SK-N-SH (cell line): ENCODE measurements around the gene FAM219A.

ENCODE experiments used
- ELF1 ChIP-seq: IDR thresholded peaks from 2 replicates; pipeline ENCODE4 v1.4.0; 2012
- EP300 ChIP-seq, 2 experiments: IDR thresholded peaks; 2 replicates each; pipeline versions ENCODE4 v1.4.0 to v1.6.1; 2012; ENCODE audit warnings: borderline replicate concordance in 1 of 2, low read depth in 1 of 2, low read length in 1 of 2
- EZH2phosphoT487 ChIP-seq: fragments of 200-600 bp; sonication (generic); IDR thresholded peaks from 2 replicates; pipeline ENCODE4 v1.6.1; 2017; ENCODE audit warnings: low read depth, mixed run types, mild to moderate bottlenecking, antibody characterized with exemption, moderate library complexity, borderline replicate concordance
- GABPA ChIP-seq: IDR thresholded peaks from 2 replicates; pipeline ENCODE4 v1.4.0; 2012; ENCODE audit warnings: low read depth, mild to moderate bottlenecking
- POLR2AphosphoS5 ChIP-seq: IDR thresholded peaks from 2 replicates; pipeline ENCODE4 v1.6.1; 2012; ENCODE audit warnings: low read depth, low read length
- RAD21 ChIP-seq: IDR thresholded peaks from 2 replicates; pipeline ENCODE4 v1.6.1; 2012; ENCODE audit warnings: mild to moderate bottlenecking, low read length
- RXRA ChIP-seq: IDR thresholded peaks from 2 replicates; pipeline ENCODE4 v1.4.0; 2012; ENCODE audit warnings: low read depth, mild to moderate bottlenecking, borderline replicate concordance
- TF ChIP-seq, protein P1 (sequence below): fragments of 150-350 bp; IDR thresholded peaks from 2 replicates; pipeline ENCODE4 v1.6.1; 2017; ENCODE audit warnings: antibody characterized with exemption, low read length, low read depth, borderline replicate concordance
- TF ChIP-seq, protein P2 (sequence below): IDR thresholded peaks from 2 replicates; pipeline ENCODE4 v1.6.1; 2012; ENCODE audit warnings: mild to moderate bottlenecking, low read depth, low read length, moderate library complexity
- TF ChIP-seq, protein P3 (sequence below): fragments of 200-600 bp; sonication (generic); IDR thresholded peaks from 2 replicates; pipeline ENCODE4 v1.6.1; 2017; ENCODE audit warnings: antibody characterized with exemption, mild to moderate bottlenecking, moderate library complexity
- TF ChIP-seq, protein P4 (sequence below): IDR thresholded peaks from 2 replicates; pipeline ENCODE4 v1.4.0; 2012; ENCODE audit warnings: low read depth, borderline replicate concordance

DNA sequence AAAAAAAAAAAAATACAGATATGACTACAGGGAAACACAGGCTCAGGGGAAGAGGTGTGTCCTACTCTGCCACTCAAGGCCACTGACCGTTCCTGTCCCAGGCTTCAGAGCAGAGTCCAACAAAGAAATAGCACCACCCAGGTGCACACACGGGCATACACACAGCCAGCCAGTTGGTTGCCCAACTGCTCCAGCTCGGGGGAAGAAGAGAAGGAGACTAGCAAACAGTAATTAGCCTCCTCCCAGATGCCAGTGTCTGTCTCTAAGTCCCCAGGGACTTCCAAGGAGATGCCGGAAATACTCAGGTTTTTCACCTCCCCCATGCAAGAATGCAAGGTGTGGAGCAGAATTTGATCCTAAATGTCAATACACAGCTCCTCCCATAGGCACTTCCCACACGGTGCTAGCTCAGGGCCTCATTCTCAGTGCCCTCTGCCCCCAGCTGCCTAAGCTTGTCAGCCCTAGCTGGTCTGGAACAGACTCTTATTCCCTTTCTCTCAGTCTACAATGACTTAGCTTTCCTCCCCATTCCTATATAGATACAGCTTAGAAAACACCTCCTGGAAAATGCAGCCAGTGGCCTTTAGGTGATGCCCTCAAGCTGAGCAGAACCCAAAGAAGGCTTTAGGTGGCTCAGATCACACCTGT lies 83.3 kb downstream of the FAM219A start:
- TF ChIP-seq, protein P1, sequence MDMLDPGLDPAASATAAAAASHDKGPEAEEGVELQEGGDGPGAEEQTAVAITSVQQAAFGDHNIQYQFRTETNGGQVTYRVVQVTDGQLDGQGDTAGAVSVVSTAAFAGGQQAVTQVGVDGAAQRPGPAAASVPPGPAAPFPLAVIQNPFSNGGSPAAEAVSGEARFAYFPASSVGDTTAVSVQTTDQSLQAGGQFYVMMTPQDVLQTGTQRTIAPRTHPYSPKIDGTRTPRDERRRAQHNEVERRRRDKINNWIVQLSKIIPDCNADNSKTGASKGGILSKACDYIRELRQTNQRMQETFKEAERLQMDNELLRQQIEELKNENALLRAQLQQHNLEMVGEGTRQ, result no peak
- TF ChIP-seq, protein P2, sequence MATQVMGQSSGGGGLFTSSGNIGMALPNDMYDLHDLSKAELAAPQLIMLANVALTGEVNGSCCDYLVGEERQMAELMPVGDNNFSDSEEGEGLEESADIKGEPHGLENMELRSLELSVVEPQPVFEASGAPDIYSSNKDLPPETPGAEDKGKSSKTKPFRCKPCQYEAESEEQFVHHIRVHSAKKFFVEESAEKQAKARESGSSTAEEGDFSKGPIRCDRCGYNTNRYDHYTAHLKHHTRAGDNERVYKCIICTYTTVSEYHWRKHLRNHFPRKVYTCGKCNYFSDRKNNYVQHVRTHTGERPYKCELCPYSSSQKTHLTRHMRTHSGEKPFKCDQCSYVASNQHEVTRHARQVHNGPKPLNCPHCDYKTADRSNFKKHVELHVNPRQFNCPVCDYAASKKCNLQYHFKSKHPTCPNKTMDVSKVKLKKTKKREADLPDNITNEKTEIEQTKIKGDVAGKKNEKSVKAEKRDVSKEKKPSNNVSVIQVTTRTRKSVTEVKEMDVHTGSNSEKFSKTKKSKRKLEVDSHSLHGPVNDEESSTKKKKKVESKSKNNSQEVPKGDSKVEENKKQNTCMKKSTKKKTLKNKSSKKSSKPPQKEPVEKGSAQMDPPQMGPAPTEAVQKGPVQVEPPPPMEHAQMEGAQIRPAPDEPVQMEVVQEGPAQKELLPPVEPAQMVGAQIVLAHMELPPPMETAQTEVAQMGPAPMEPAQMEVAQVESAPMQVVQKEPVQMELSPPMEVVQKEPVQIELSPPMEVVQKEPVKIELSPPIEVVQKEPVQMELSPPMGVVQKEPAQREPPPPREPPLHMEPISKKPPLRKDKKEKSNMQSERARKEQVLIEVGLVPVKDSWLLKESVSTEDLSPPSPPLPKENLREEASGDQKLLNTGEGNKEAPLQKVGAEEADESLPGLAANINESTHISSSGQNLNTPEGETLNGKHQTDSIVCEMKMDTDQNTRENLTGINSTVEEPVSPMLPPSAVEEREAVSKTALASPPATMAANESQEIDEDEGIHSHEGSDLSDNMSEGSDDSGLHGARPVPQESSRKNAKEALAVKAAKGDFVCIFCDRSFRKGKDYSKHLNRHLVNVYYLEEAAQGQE, result no peak
- TF ChIP-seq, protein P3, sequence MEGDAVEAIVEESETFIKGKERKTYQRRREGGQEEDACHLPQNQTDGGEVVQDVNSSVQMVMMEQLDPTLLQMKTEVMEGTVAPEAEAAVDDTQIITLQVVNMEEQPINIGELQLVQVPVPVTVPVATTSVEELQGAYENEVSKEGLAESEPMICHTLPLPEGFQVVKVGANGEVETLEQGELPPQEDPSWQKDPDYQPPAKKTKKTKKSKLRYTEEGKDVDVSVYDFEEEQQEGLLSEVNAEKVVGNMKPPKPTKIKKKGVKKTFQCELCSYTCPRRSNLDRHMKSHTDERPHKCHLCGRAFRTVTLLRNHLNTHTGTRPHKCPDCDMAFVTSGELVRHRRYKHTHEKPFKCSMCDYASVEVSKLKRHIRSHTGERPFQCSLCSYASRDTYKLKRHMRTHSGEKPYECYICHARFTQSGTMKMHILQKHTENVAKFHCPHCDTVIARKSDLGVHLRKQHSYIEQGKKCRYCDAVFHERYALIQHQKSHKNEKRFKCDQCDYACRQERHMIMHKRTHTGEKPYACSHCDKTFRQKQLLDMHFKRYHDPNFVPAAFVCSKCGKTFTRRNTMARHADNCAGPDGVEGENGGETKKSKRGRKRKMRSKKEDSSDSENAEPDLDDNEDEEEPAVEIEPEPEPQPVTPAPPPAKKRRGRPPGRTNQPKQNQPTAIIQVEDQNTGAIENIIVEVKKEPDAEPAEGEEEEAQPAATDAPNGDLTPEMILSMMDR, result no peak
- TF ChIP-seq EZH2phosphoT487 (no peak), EP300 (IDR thresholded peaks at IDR 0.05; ENCODE audit: borderline replicate concordance in 1 of 2, low read depth in 1 of 2, low read length in 1 of 2) (no peak), GABPA (no peak), RAD21 (no peak), RXRA (no peak), ELF1 (no peak), POLR2AphosphoS5 (no peak)
- TF ChIP-seq, protein P4, sequence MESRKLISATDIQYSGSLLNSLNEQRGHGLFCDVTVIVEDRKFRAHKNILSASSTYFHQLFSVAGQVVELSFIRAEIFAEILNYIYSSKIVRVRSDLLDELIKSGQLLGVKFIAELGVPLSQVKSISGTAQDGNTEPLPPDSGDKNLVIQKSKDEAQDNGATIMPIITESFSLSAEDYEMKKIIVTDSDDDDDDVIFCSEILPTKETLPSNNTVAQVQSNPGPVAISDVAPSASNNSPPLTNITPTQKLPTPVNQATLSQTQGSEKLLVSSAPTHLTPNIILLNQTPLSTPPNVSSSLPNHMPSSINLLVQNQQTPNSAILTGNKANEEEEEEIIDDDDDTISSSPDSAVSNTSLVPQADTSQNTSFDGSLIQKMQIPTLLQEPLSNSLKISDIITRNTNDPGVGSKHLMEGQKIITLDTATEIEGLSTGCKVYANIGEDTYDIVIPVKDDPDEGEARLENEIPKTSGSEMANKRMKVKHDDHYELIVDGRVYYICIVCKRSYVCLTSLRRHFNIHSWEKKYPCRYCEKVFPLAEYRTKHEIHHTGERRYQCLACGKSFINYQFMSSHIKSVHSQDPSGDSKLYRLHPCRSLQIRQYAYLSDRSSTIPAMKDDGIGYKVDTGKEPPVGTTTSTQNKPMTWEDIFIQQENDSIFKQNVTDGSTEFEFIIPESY, result no peak
